HepG2 (cell line): Measurements from ENCODE around the gene HYAL1. TPM values are rescaled to one million over a fixed set of nuclear protein-coding genes. Genes with fewer than 3 reads are reported as not detected.
A peak's percentile ranks its signal among the peaks of the same experiment; 100 is the strongest.
"Not testable (repeated sequence)": the region's sequence is repeated elsewhere in the genome, so short reads cannot be mapped to it uniquely, and the experiment has no call there.

Experiments used
- ATAC-seq: fragments of 200-7000 bp; cut with Tn5 transposase; 3 replicates; pipeline ENCODE4 v1.9.1; 2020; ENCODE audit warnings: mild to moderate bottlenecking, moderate library complexity
- BruUV-seq: library from RNA; stranded (reverse); fragments of 400-500 nt; replicated peaks from 2 replicates; lab custom pipeline; 2021; lab: Mats Ljungman, UMichigan
- CTCF ChIA-PET: fragments of 300-600 bp; formaldehyde crosslinking; extraction: SDS; loops from one replicate; lab custom pipeline; 2021; ENCODE audit warnings: low total read pairs, inconsistent platforms, low intra/inter-chr PET ratio; lab: Yijun Ruan, JAX
- POLR2A ChIA-PET: fragments of 350-600 bp; sonication (Branson Sonifier 250); formaldehyde crosslinking; loops from one replicate; lab custom pipeline; 2020; ENCODE audit warnings: antibody characterized with exemption, inconsistent platforms; lab: Yijun Ruan, JAX
- DNase-seq: peaks from one replicate; pipeline ENCODE4 v3.0.0-alpha.2; 2015; ENCODE audit warnings: low spot score
- FAIRE-seq: peaks from 3 replicates; lab custom pipeline; 2011; peaks lifted over from hg19 to GRCh38; lab: Jason Lieb, UNC
- H2AFZ ChIP-seq: one replicate; pipeline ENCODE4 v1.6.1; 2011; ENCODE audit warnings: low read length, inconsistent platforms
- H3K27ac ChIP-seq: fragments of 300-600 bp; 3 replicates; pipeline ENCODE4 v1.8.0; 2011; ENCODE audit warnings: mixed run types, mild to moderate bottlenecking, mixed read lengths, low read length, inconsistent platforms; ENCODE audit not compliant: insufficient read depth; ENCODE audit errors: extremely low read length
- H3K27me3 ChIP-seq, 2 experiments: fragments of 200-600 bp in 1 of 2; 2 replicates in 1 of 2; 3 replicates in 1 of 2; pipeline versions ENCODE4 v1.6.0 to v1.8.0; 2011; ENCODE audit warnings: low read length in 2 of 2, mild to moderate bottlenecking in 2 of 2, moderate library complexity in 2 of 2, inconsistent platforms in 1 of 2; ENCODE audit not compliant: insufficient read depth in 2 of 2, control insufficient read depth in 1 of 2
- H3K36me3 ChIP-seq, 2 experiments: fragments of 200-600 bp in 1 of 2; replicated peaks in 1 of 2; 2 replicates in 1 of 2; 3 replicates in 1 of 2; pipeline versions ENCODE4 v1.5.1 to v1.8.0; 2011; ENCODE audit warnings: low read length in 2 of 2, inconsistent platforms in 1 of 2; ENCODE audit not compliant: insufficient read depth in 2 of 2, control insufficient read depth in 1 of 2
- H3K4me1 ChIP-seq: 2 replicates; pipeline ENCODE4 v1.5.1; 2012; ENCODE audit warnings: low read length, inconsistent platforms; ENCODE audit not compliant: insufficient read depth
- H3K4me2 ChIP-seq: 2 replicates; pipeline ENCODE4 v1.6.0; 2011; ENCODE audit warnings: low read depth, low read length, inconsistent platforms
- H3K4me3 ChIP-seq, 3 experiments: fragments of 200-600 bp in 1 of 3; sonication (generic), shearing (Covaris generic) in 1 of 3; replicated peaks in 1 of 3; 2 replicates each; pipeline ENCODE4 v1.5.1; 2011 to 2016; ENCODE audit warnings: low read length in 3 of 3, inconsistent platforms in 2 of 3, low read depth in 2 of 3, mild to moderate bottlenecking in 2 of 3, control low read depth in 1 of 3, mixed read lengths in 1 of 3; ENCODE audit not compliant: insufficient read depth in 1 of 3
- H3K79me2 ChIP-seq: one replicate; pipeline ENCODE4 v1.6.1; 2011; ENCODE audit warnings: low read length, inconsistent platforms; ENCODE audit not compliant: insufficient read depth
- H3K9ac ChIP-seq: 2 replicates; pipeline ENCODE4 v1.6.0; 2011; ENCODE audit warnings: mild to moderate bottlenecking, low read depth, low read length, inconsistent platforms; ENCODE audit not compliant: insufficient read depth
- H3K9me3 ChIP-seq: 2 replicates; pipeline ENCODE4 v1.5.1; 2012; ENCODE audit warnings: mild to moderate bottlenecking, low read length
- H4K20me1 ChIP-seq: 2 replicates; pipeline ENCODE4 v1.6.0; 2011; ENCODE audit warnings: inconsistent platforms, mild to moderate bottlenecking, low read length, moderate library complexity; ENCODE audit not compliant: insufficient read depth
- MED8 ChIP-seq: sonication (generic); formaldehyde crosslinking; IDR thresholded peaks from 2 replicates; pipeline ENCODE4 v1.8.1; 2023; ENCODE audit warnings: mild to moderate bottlenecking, missing genetic modification reagents; ENCODE audit not compliant: insufficient replicate concordance
- NFIB ChIP-seq: sonication (generic); formaldehyde crosslinking; IDR thresholded peaks from 2 replicates; pipeline ENCODE4 v1.9.0; 2021; ENCODE audit warnings: missing genetic modification reagents, mild to moderate bottlenecking, borderline replicate concordance
- ZNF121 ChIP-seq: sonication (generic); formaldehyde crosslinking; IDR thresholded peaks from 2 replicates; pipeline ENCODE4 v1.5.0; 2020; ENCODE audit warnings: mild to moderate bottlenecking, missing genetic modification reagents
- ZNF543 ChIP-seq: sonication (generic); formaldehyde crosslinking; IDR thresholded peaks from 2 replicates; pipeline ENCODE4 v1.4.0; 2020; ENCODE audit warnings: mild to moderate bottlenecking, missing genetic modification reagents
- ZNF770 ChIP-seq: sonication (generic); formaldehyde crosslinking; IDR thresholded peaks from 2 replicates; pipeline ENCODE4 v1.5.0; 2020; ENCODE audit warnings: mild to moderate bottlenecking, missing genetic modification reagents
- WGBS: methylation state at CpG from one replicate; pipeline ENCODE4 v1.1.6; 2017; ENCODE audit warnings: low lambda C conversion rate; 5-methylcytosine and 5-hydroxymethylcytosine counted together
- in situ Hi-C: cut with HindIII; loops from 2 replicates; pipeline ENCODE4 v1.10.0; 2017; ENCODE audit warnings: low pct_unique_long_range_greater_than_20kb; ENCODE audit not compliant: extremely low pct_ligation_motif_present
- intact Hi-C: fragments of 100-400 bp; cut with micrococcal nuclease; formaldehyde crosslinking; loops from one replicate; pipeline ENCODE4 v1.10.0; 2022; ENCODE audit not compliant: unreplicated experiment
- polyA plus RNA-seq, 8 experiments: library from polyadenylated mRNA; depleted of rRNA in 3 of 8; stranded (reverse) in 7 of 8; unstranded in 1 of 8; fragments of >200 nt; fragmentation: Illumina TruSeq in 4 of 8; extraction: Trizol in 4 of 8; gene quantifications; 2 replicates each; pipeline versions ENCODE4 v1.2.1 to v1.2.3, GENCODE V29; 2011 to 2016; ENCODE audit warnings: low read depth in 4 of 8, missing spikeins in 1 of 8, mixed read lengths in 1 of 8; ENCODE audit not compliant: insufficient read depth in 1 of 8
- total RNA-seq, 5 experiments: library from RNA; depleted of rRNA; stranded (reverse); fragments of >200 nt; fragmentation: Illumina TruSeq; extraction: Trizol; gene quantifications; 2 replicates each; pipeline ENCODE4 v1.2.3, GENCODE V29; 2016; ENCODE audit warnings: low read depth in 1 of 5

The HYAL1 gene
- total and polyA plus RNA-seq, 2 of the 13 experiments (the other 11 are each of a cell fraction or from before 2014, with no cell fraction given) = 76.5 to 193 TPM

GRCh38 chr3:50262200-50262599, 41.2 kb downstream of the HYAL1 start:
- intact Hi-C loops = loop anchor here (5.0 kb wide), 1 partner anchor 40 kb away; the partner anchor contains the start of gene HYAL1
- H3K27me3 ChIP-seq, CTCF ChIA-PET, ATAC-seq, H3K9me3 ChIP-seq, H3K4me3 ChIP-seq, FAIRE-seq, H4K20me1 ChIP-seq, H3K9ac ChIP-seq, BruUV-seq, H2AFZ ChIP-seq, DNase-seq: not testable (repeated sequence)
- Histone ChIP-seq H3K4me1 (peaks cover 79% of the 10 kb centered on the region), H3K27ac (peak overlapping the region; percentile 96), H3K4me2 (0 out of 2 replicates have a peak overlapping the region, but pooled peaks have one; percentile 29), H3K79me2 (peaks cover 12% of the 10 kb centered on the region), H3K36me3 (peaks cover 4 to 12% of the 10 kb centered on the region in 2 experiments; a peak in 4 of 5 replicates)
- POLR2A ChIA-PET = interaction anchor here (1.7 to 8.0 kb wide), 4 partner anchors 9 to 52 kb away, joined by 5 to 155 read pairs (median 66); partner anchors contain the start of genes HYAL3, NAA80 and SEMA3B
- in situ Hi-C loops = loop anchor here (5.0 kb wide), 1 partner anchor 60 kb away; the partner anchor contains the start of gene HYAL2
- TF ChIP-seq MED8 (CRISPR knock-in tag) = peak; percentile 6
- TF ChIP-seq ZNF121 (CRISPR knock-in tag) = peak; percentile 89
- peak; percentile 91 for TF ChIP-seq ZNF770 (CRISPR knock-in tag)
- 100% methylated on average over 4 of the region's 4 CpGs for WGBS

GRCh38 chr3:50261505-50261904, 41.9 kb downstream of the HYAL1 start:
- no peak overlapping the region for H2AFZ ChIP-seq
- peaks cover 9 to 19% of the 10 kb centered on the region in 2 experiments for H3K36me3 ChIP-seq
- ATAC-seq (no peak), FAIRE-seq (no peak)
- intact Hi-C loops = loop anchor here (5.0 kb wide), 1 partner anchor 41 kb away; the partner anchor contains the start of gene HYAL1
- WGBS = 14% methylated on average over 1 of the region's 2 CpGs
- BruUV-seq = no TSS peak
- no peaks in the 10 kb centered on the region for H4K20me1 ChIP-seq
- TF ChIP-seq ZNF543 (0 out of 2 replicates have a peak, but pooled peaks have one; percentile 36), NFIB (no peak)
- TF ChIP-seq, all 625 proteins: peak for 1
- DNase-seq = no peak
- Histone ChIP-seq H3K4me3 (peak overlapping the region; percentile 50 to 76 (median 62); a peak in 5 of 6 replicates), H3K4me2 (peak overlapping the region; percentile 97), H3K27me3 (no peaks in the 10 kb centered on the region), H3K27ac (peak overlapping the region; percentile 99), H3K9ac (peak overlapping the region; percentile 94), H3K79me2 (peaks cover 12% of the 10 kb centered on the region), H3K4me1 (peaks cover 72% of the 10 kb centered on the region), H3K9me3 (no peaks in the 10 kb centered on the region)
- in situ Hi-C loops = loop anchor here (5.0 kb wide), 1 partner anchor 61 kb away; the partner anchor contains the start of gene HYAL2
- POLR2A ChIA-PET = interaction anchor here (2.2 to 8.0 kb wide), 9 partner anchors 10 to 76 kb away, joined by 7 to 155 read pairs (median 14); partner anchors contain the start of genes GNAI2, HYAL3, NAA80 and SEMA3B
- CTCF ChIA-PET = no interaction called here
